Neural cell (in vitro differentiated cells): ENCODE results near the gene IL10RA.

Experiments used
- CTCF ChIP-seq: fragments of 450-650 bp; IDR thresholded peaks from 2 replicates; pipeline ENCODE4 v1.5.1; 2014; ENCODE audit warnings: antibody characterized with exemption, mild to moderate bottlenecking, moderate library complexity; ENCODE audit not compliant: poor library complexity, severe bottlenecking
- RAD21 ChIP-seq: fragments of 450-650 bp; conservative IDR thresholded peaks from 2 replicates; pipeline ENCODE4 v1.6.1; 2014; ENCODE audit warnings: antibody characterized with exemption, mild to moderate bottlenecking, moderate library complexity

- no peak for TF ChIP-seq RAD21
- no peak for TF ChIP-seq CTCF
Observed at GRCh38 chr11:117961896-117962295, 24.3 kb upstream of the IL10RA start.
